ENCODE measurements around the gene OR10A5. TPM values are rescaled to one million over a fixed set of nuclear protein-coding genes. Genes with fewer than 3 reads are reported as not detected.
"Not testable (repeated sequence)": the region's sequence is repeated elsewhere in the genome, so short reads cannot be mapped to it uniquely, and the experiment has no call there.

The OR10A5 gene
- total RNA-seq, 1 experiment from 2014 or later, result not detected

GRCh38 chr11:6801075-6801474 is 44.4 kb upstream of the OR10A5 start:
- POLR2A ChIA-PET; H3K4me3 Mint-ChIP-seq; H3K27me3 Mint-ChIP-seq (ENCODE audit: low read depth): not testable (repeated sequence)
- Mint-ChIP-seq H3K36me3 (peaks cover 19% of the 10 kb centered on the region), H3K4me1 (peaks cover 15% of the 10 kb centered on the region), H3K9me3 (peaks cover 31% of the 10 kb centered on the region), H3K27ac (peak overlapping the region; percentile 35)
- 0 out of 2 replicates have a peak, but pooled peaks have one; percentile 24 for TF ChIP-seq ZNF121 (CRISPR knock-in tag; IDR thresholded peaks at IDR 0.05)
- CTCF ChIA-PET, result interaction anchor here (0.8 to 2.8 kb wide), 3 partner anchors 10 to 46 kb away, joined by 3 to 14 read pairs (median 4); no protein-coding TSS in a partner anchor
- DNase-seq (ENCODE audit: low spot score), result peak; percentile 21
- peak; percentile 97 for ATAC-seq

GRCh38 chr11:6812390-6813005 is 33.0 kb upstream of the OR10A5 start:
- peaks cover 4% of the 10 kb centered on the region; the same call in 1 of the 2 replicates for H3K27me3 Mint-ChIP-seq (ENCODE audit: low read depth)
- TF ChIP-seq HMGXB4 (CRISPR knock-in tag; IDR thresholded peaks at IDR 0.05) (no peak), MAX (CRISPR knock-in tag; IDR thresholded peaks at IDR 0.05) (peak; percentile 47; the same call in 1 of the 2 replicates), NFYB (CRISPR knock-in tag; conservative IDR thresholded peaks at IDR 0.05; ENCODE audit: low read depth) (no peak), ZNF317 (CRISPR knock-in tag; IDR thresholded peaks at IDR 0.05; ENCODE audit: borderline replicate concordance, low read depth) (0 out of 2 replicates have a peak, but pooled peaks have one; percentile 27)
- TF ChIP-seq, protein P1, sequence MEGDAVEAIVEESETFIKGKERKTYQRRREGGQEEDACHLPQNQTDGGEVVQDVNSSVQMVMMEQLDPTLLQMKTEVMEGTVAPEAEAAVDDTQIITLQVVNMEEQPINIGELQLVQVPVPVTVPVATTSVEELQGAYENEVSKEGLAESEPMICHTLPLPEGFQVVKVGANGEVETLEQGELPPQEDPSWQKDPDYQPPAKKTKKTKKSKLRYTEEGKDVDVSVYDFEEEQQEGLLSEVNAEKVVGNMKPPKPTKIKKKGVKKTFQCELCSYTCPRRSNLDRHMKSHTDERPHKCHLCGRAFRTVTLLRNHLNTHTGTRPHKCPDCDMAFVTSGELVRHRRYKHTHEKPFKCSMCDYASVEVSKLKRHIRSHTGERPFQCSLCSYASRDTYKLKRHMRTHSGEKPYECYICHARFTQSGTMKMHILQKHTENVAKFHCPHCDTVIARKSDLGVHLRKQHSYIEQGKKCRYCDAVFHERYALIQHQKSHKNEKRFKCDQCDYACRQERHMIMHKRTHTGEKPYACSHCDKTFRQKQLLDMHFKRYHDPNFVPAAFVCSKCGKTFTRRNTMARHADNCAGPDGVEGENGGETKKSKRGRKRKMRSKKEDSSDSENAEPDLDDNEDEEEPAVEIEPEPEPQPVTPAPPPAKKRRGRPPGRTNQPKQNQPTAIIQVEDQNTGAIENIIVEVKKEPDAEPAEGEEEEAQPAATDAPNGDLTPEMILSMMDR (IDR thresholded peaks at IDR 0.05), result peak; percentile 89
- H3K9me3 Mint-ChIP-seq, result 0 out of 2 replicates have a peak, but pooled peaks cover 3% of the 10 kb centered on the region
- ChIA-PET CTCF (interaction anchor here (0.6 to 2.9 kb wide), 80 partner anchors 8 to 853 kb away, joined by 3 to 42 read pairs (median 4); partner anchors contain the start of genes NLRP14, OR10A2, OR2AG1 and OR2D3), POLR2A (no interaction called here)
- DNase-seq (ENCODE audit: low spot score) (peak; percentile 31), ATAC-seq (peak; percentile 98)
- no peak overlapping the region for H3K4me3 Mint-ChIP-seq
- peaks cover 3% of the 10 kb centered on the region for H3K4me1 Mint-ChIP-seq
- H3K36me3 Mint-ChIP-seq, result no peaks in the 10 kb centered on the region
- H3K27ac Mint-ChIP-seq, result no peak overlapping the region

DNA sequence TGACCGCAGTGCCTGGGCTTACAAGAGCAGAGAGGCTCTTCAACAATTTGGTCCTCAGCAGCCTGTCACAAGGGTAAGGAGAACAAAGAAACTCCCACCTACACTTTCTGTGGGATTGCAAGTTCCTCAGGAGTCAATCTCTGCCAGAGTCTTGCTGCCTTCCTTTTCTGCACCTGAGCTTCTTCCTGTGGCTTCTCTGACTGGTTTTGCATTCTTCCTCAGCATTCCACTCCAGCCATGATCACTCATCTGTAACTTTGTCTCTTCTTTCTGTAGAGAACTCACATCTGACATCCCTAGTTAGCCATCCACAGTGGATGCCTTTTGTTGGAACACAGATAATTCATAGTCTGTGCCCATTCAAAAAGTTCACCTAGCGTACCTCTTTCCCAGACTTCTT is 31.8 kb upstream of the OR10A5 start:
- Mint-ChIP-seq H3K4me3 (no peak overlapping the region), H3K4me1 (peaks cover 4% of the 10 kb centered on the region), H3K9me3 (0 out of 2 replicates have a peak, but pooled peaks cover 3% of the 10 kb centered on the region), H3K27me3 (ENCODE audit: low read depth) (peaks cover 4% of the 10 kb centered on the region; the same call in 1 of the 2 replicates), H3K36me3 (no peaks in the 10 kb centered on the region), H3K27ac (no peak overlapping the region)
- POLR2A ChIA-PET, result no interaction called here
- no peak for TF ChIP-seq KAT7 (CRISPR knock-in tag; IDR thresholded peaks at IDR 0.05; ENCODE audit: borderline replicate concordance)
- no peak for TF ChIP-seq CREM (CRISPR knock-in tag; IDR thresholded peaks at IDR 0.05)
- TF ChIP-seq ZNF121 (CRISPR knock-in tag; IDR thresholded peaks at IDR 0.05), result no peak
- TF ChIP-seq NFYB (CRISPR knock-in tag; conservative IDR thresholded peaks at IDR 0.05; ENCODE audit: low read depth), result no peak
- TF ChIP-seq JUN (CRISPR knock-in tag; IDR thresholded peaks at IDR 0.05), result no peak
- no peak for TF ChIP-seq MXD4 (CRISPR knock-in tag; IDR thresholded peaks at IDR 0.05; ENCODE audit: borderline replicate concordance)
- no peak for TF ChIP-seq NR2C2 (CRISPR knock-in tag; IDR thresholded peaks at IDR 0.05)
- TF ChIP-seq ELF4 (CRISPR knock-in tag; IDR thresholded peaks at IDR 0.05; ENCODE audit: low read depth), result no peak
- no peak for TF ChIP-seq OVOL2 (CRISPR knock-in tag; IDR thresholded peaks at IDR 0.05; ENCODE audit: borderline replicate concordance)
- TF ChIP-seq HMGA2 (CRISPR knock-in tag; IDR thresholded peaks at IDR 0.05), result no peak
- TF ChIP-seq, protein P1 (IDR thresholded peaks at IDR 0.05), result no peak
- TF ChIP-seq, protein P2, sequence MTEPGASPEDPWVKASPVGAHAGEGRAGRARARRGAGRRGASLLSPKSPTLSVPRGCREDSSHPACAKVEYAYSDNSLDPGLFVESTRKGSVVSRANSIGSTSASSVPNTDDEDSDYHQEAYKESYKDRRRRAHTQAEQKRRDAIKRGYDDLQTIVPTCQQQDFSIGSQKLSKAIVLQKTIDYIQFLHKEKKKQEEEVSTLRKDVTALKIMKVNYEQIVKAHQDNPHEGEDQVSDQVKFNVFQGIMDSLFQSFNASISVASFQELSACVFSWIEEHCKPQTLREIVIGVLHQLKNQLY (CRISPR knock-in tag; IDR thresholded peaks at IDR 0.05), result no peak
- TF ChIP-seq TP53 (CRISPR knock-in tag; IDR thresholded peaks at IDR 0.05), result no peak
- no peak for TF ChIP-seq FOXK1 (CRISPR knock-in tag; IDR thresholded peaks at IDR 0.05)
- no peak for TF ChIP-seq HMGXB4 (CRISPR knock-in tag; IDR thresholded peaks at IDR 0.05)
- ATAC-seq (no peak), DNase-seq (ENCODE audit: low spot score) (no peak)
- CTCF ChIA-PET, result interaction anchor here (2.9 kb wide), 1 partner anchor 58 kb away, joined by 42 read pairs; no protein-coding TSS in a partner anchor
